Measurements from ENCODE around the gene ADAMTS15.

DNA sequence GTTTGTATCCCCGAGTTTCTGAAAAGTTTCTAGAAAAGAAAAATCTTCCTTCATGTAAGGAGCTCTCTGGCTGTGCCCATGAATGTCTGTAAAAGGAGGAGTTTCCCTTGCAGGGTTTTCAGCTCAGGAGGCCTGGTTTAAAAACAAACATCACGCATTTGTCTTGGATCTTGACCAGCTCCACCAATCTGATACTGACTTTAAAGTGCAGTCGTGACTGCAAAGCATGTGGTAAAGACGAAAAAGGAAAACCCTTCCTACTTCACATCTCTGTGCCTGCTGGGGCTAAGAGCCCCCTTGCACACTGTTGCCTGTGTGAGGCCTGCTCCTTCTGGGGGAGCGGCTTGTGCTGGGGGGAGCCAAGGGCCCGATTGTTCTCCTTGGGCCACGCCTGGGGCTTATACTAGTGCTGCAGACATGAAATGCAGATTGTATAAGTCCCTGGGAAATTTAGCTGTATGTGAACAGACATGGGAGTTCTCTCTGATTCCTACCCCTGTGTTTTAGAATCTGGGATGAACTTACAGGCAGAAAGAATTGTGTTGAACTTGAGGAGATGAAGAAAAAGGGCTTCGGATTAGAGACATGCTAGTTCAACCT is 62.1 kb downstream of the ADAMTS15 start:
- TF ChIP-seq, protein P1, sequence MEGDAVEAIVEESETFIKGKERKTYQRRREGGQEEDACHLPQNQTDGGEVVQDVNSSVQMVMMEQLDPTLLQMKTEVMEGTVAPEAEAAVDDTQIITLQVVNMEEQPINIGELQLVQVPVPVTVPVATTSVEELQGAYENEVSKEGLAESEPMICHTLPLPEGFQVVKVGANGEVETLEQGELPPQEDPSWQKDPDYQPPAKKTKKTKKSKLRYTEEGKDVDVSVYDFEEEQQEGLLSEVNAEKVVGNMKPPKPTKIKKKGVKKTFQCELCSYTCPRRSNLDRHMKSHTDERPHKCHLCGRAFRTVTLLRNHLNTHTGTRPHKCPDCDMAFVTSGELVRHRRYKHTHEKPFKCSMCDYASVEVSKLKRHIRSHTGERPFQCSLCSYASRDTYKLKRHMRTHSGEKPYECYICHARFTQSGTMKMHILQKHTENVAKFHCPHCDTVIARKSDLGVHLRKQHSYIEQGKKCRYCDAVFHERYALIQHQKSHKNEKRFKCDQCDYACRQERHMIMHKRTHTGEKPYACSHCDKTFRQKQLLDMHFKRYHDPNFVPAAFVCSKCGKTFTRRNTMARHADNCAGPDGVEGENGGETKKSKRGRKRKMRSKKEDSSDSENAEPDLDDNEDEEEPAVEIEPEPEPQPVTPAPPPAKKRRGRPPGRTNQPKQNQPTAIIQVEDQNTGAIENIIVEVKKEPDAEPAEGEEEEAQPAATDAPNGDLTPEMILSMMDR (IDR thresholded peaks at IDR 0.05) = no peak
- no peak for TF ChIP-seq EZH2 (IDR thresholded peaks at IDR 0.05; ENCODE audit: borderline replicate concordance, insufficient read depth, low read depth, low read length, poor library complexity, severe bottlenecking)

All from B cell (primary cell).